Lower leg skin (tissue), 4 donors: ENCODE measurements around the gene CD160. TPM values are rescaled to one million over a fixed set of nuclear protein-coding genes. Genes with fewer than 3 reads are reported as not detected.

ENCODE experiments used
- DNase-seq, 2 donors: peaks; one replicate each; pipeline ENCODE4 v3.0.0-alpha.2; 2019; ENCODE audit warnings: low spot score in 2 of 2
- H3K4me3 ChIP-seq: fragments of 200-600 bp; sonication (generic); 2 replicates; pipeline ENCODE4 v1.5.1; 2017; ENCODE audit warnings: mild to moderate bottlenecking, low read depth; ENCODE audit not compliant: poor library complexity, severe bottlenecking
- CTCF ChIP-seq, 3 donors: fragments of 450-650 bp; IDR thresholded peaks; one replicate each; pipeline ENCODE4 v1.5.1; 2016; ENCODE audit warnings: antibody characterized with exemption in 3 of 3, mild to moderate bottlenecking in 3 of 3, moderate library complexity in 2 of 3
- POLR2A ChIP-seq, 2 donors: fragments of 450-650 bp; IDR thresholded peaks; one replicate each; pipeline ENCODE4 v1.6.1; 2016 to 2017; ENCODE audit warnings: antibody characterized with exemption in 2 of 2, mild to moderate bottlenecking in 1 of 2, moderate library complexity in 1 of 2
- WGBS, 2 donors: methylation state at CpG; one replicate each; pipeline ENCODE4 v1.1.5; 2018; 5-methylcytosine and 5-hydroxymethylcytosine counted together
- intact Hi-C: fragments of 100-400 bp; cut with DNase I; formaldehyde crosslinking; loops from one replicate; pipeline ENCODE4 v1.15.0; 2023; ENCODE audit warnings: low total_unique reads
- total RNA-seq, 4 donors: library from RNA; depleted of rRNA; stranded (reverse); fragments of >200 nt; gene quantifications; one replicate each; pipeline ENCODE4 v1.1.0, GENCODE V29; 2016

The CD160 gene
- total RNA-seq, 4 donors from 2014 or later = 0.38 to 0.63 TPM; not detected in 2

- no peak for TF ChIP-seq POLR2A (IDR thresholded peaks at IDR 0.05)
- TF ChIP-seq CTCF (IDR thresholded peaks at IDR 0.05) = no peak
- intact Hi-C loops = no loop called here
- no peak for DNase-seq
- 96% methylated on average over 1 of the region's 1 CpG for WGBS, 2 donors
- H3K4me3 ChIP-seq = no peak overlapping the region
Measured at GRCh38 chr1:145773423-145773822, 54.1 kb downstream of the CD160 start.

GRCh38 chr1:145777357-145778145, 58.3 kb downstream of the CD160 start:
- H3K4me3 ChIP-seq = no peak overlapping the region
- TF ChIP-seq POLR2A (IDR thresholded peaks at IDR 0.05) = no peak
- TF ChIP-seq CTCF (IDR thresholded peaks at IDR 0.05) = no peak
- no peak for DNase-seq
- intact Hi-C loops = no loop called here
- WGBS, 2 donors = 64 to 74% methylated on average over 1 of the region's 1 CpG

GRCh38 chr1:145778146-145778540, 58.8 kb downstream of the CD160 start:
- no peak for TF ChIP-seq CTCF (IDR thresholded peaks at IDR 0.05)
- TF ChIP-seq POLR2A (IDR thresholded peaks at IDR 0.05) = no peak
- 92 to 95% methylated on average over 1 of the region's 1 CpG for WGBS, 2 donors
- no peak for DNase-seq
- no peak overlapping the region for H3K4me3 ChIP-seq
- intact Hi-C loops = no loop called here

- intact Hi-C loops = no loop called here
- TF ChIP-seq POLR2A (IDR thresholded peaks at IDR 0.05) (no peak), CTCF (IDR thresholded peaks at IDR 0.05) (no peak)
- WGBS, 2 donors = 78 to 79% methylated on average over 10 of the region's 10 CpGs
- DNase-seq = no peak
- no peak overlapping the region for H3K4me3 ChIP-seq
Measured at GRCh38 chr1:145782272-145783099, 63.2 kb downstream of the CD160 start.

GRCh38 chr1:145784409-145784808, 65.1 kb downstream of the CD160 start:
- no peak overlapping the region for H3K4me3 ChIP-seq
- intact Hi-C loops = no loop called here
- no peak for DNase-seq
- WGBS, 2 donors = 78 to 81% methylated on average over 3 of the region's 3 CpGs
- TF ChIP-seq POLR2A (IDR thresholded peaks at IDR 0.05) = no peak
- no peak for TF ChIP-seq CTCF (IDR thresholded peaks at IDR 0.05)
